Parathyroid adenoma (tissue), 2 donors: ENCODE results near the gene MYCBP2.

Experiments
- H2AFZ ChIP-seq: fragments of 300-600 bp; sonication (generic); one replicate; pipeline ENCODE4 v1.7.0; 2017; ENCODE audit warnings: antibody characterized with exemption, mild to moderate bottlenecking
- H3K27ac ChIP-seq: fragments of 300-600 bp; sonication (generic); one replicate; pipeline ENCODE4 v1.7.0; 2017
- H3K27me3 ChIP-seq: fragments of 300-600 bp; sonication (generic); one replicate; pipeline ENCODE4 v1.7.0; 2017; ENCODE audit warnings: low read length; ENCODE audit not compliant: control insufficient read depth, insufficient read depth
- H3K36me3 ChIP-seq: fragments of 300-600 bp; sonication (generic); one replicate; pipeline ENCODE4 v1.7.0; 2017; ENCODE audit warnings: low read length; ENCODE audit not compliant: control insufficient read depth, insufficient read depth
- H3K4me1 ChIP-seq: fragments of 300-600 bp; sonication (generic); one replicate; pipeline ENCODE4 v1.7.0; 2017; ENCODE audit warnings: control low read depth
- H3K4me2 ChIP-seq: fragments of 300-600 bp; sonication (generic); one replicate; pipeline ENCODE4 v1.7.0; 2017; ENCODE audit warnings: low read length
- H3K4me3 ChIP-seq: fragments of 300-600 bp; sonication (generic); one replicate; pipeline ENCODE4 v1.7.0; 2017; ENCODE audit warnings: low read depth, low read length
- H3K79me2 ChIP-seq: fragments of 300-600 bp; sonication (generic); one replicate; pipeline ENCODE4 v1.7.0; 2017; ENCODE audit warnings: control low read depth
- H3K9ac ChIP-seq: fragments of 300-600 bp; sonication (generic); one replicate; pipeline ENCODE4 v1.7.0; 2017; ENCODE audit warnings: mild to moderate bottlenecking
- H3K9me3 ChIP-seq: fragments of 300-600 bp; sonication (generic); one replicate; pipeline ENCODE4 v1.7.0; 2017; ENCODE audit warnings: low read length; ENCODE audit not compliant: control insufficient read depth
- CTCF ChIP-seq: fragments of 300-600 bp; sonication (generic); IDR thresholded peaks from one replicate; pipeline ENCODE4 v1.7.0; 2017; ENCODE audit warnings: antibody characterized with exemption, mild to moderate bottlenecking
- donor health status: primary hyperparathyroidism.

Gene MYCBP2

DNA sequence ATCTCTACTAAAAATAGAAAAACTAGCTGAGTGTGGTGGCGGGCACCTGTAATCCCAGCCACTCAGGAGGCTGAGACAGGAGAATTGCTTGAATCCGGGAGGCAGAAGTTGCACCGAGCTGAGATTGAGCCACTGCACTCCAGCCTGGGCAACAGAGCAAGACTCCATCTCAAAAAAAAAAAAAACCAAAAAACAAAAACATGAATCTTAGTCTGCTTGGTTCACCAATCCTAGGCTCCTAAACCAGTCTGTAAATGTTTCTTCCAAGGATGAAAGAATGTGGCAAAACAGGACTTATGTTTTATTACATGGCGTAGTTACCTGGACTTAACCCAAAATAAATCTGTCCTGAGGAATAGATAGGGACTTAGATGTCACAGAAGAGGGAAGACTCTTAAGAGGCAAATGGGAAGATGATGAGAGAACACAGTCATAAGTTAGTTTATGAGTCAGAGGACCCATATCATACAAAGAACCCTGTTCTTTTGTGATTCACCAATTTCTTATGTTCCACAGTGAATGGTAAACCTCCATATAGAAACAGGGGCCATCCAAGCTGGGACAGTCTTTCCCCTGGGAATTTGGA lies 293.1 kb downstream of the MYCBP2 start:
- Histone ChIP-seq H3K4me2 (no peak overlapping the region), H2AFZ (no peak overlapping the region), H3K79me2 (no peaks in the 10 kb centered on the region), H3K36me3 (no peaks in the 10 kb centered on the region), H3K4me1 (no peaks in the 10 kb centered on the region), H3K27me3 (no peaks in the 10 kb centered on the region), H3K9me3 (no peaks in the 10 kb centered on the region), H3K9ac (no peak overlapping the region), H3K4me3 (no peak overlapping the region), H3K27ac (no peak overlapping the region)
- TF ChIP-seq CTCF: no peak

GRCh38 chr13:77031656-77032243 lies 295.1 kb downstream of the MYCBP2 start:
- no peak overlapping the region for H3K4me2 ChIP-seq

GRCh38 chr13:77029436-77029835 lies 297.5 kb downstream of the MYCBP2 start:
- no peak for TF ChIP-seq CTCF
- no peak overlapping the region for H2AFZ ChIP-seq
- no peak overlapping the region for H3K9ac ChIP-seq
- H3K4me1 ChIP-seq: no peaks in the 10 kb centered on the region
- H3K4me3 ChIP-seq: no peak overlapping the region
- no peak overlapping the region for H3K27ac ChIP-seq
- H3K9me3 ChIP-seq: no peaks in the 10 kb centered on the region
- H3K36me3 ChIP-seq: no peaks in the 10 kb centered on the region
- H3K4me2 ChIP-seq: no peak overlapping the region
- peaks cover 9% of the 10 kb centered on the region for H3K79me2 ChIP-seq
- no peaks in the 10 kb centered on the region for H3K27me3 ChIP-seq

More at GRCh38 chr13:77031656-77032243, 295.1 kb downstream of the MYCBP2 start:
- H3K4me3 ChIP-seq: no peak overlapping the region
- H3K79me2 ChIP-seq: no peaks in the 10 kb centered on the region
- no peak for TF ChIP-seq CTCF
- no peak overlapping the region for H3K9ac ChIP-seq
- H2AFZ ChIP-seq: no peak overlapping the region
- no peaks in the 10 kb centered on the region for H3K36me3 ChIP-seq
- H3K4me1 ChIP-seq: no peaks in the 10 kb centered on the region
- no peaks in the 10 kb centered on the region for H3K9me3 ChIP-seq
- H3K27ac ChIP-seq: no peak overlapping the region
- H3K27me3 ChIP-seq: no peaks in the 10 kb centered on the region

GRCh38 chr13:77028202-77028601 lies 298.7 kb downstream of the MYCBP2 start:
- H3K36me3 ChIP-seq: no peaks in the 10 kb centered on the region
- H3K27me3 ChIP-seq: no peaks in the 10 kb centered on the region
- no peaks in the 10 kb centered on the region for H3K9me3 ChIP-seq
- TF ChIP-seq CTCF: no peak
- H3K27ac ChIP-seq: no peak overlapping the region
- H3K4me2 ChIP-seq: no peak overlapping the region
- H3K4me1 ChIP-seq: no peaks in the 10 kb centered on the region
- H3K79me2 ChIP-seq: peaks cover 9% of the 10 kb centered on the region
- no peak overlapping the region for H3K4me3 ChIP-seq
- H3K9ac ChIP-seq: no peak overlapping the region
- H2AFZ ChIP-seq: no peak overlapping the region
